Esophagus (tissue), 2 donors: Measurements from ENCODE around the gene RIPPLY2. TPM values are rescaled to one million over a fixed set of nuclear protein-coding genes. Genes with fewer than 3 reads are reported as not detected.
"Not testable (repeated sequence)": the region's sequence is repeated elsewhere in the genome, so short reads cannot be mapped to it uniquely, and the experiment has no call there.

Experiments
- H3K27ac ChIP-seq, 2 donors: one replicate each; pipeline ENCODE4 v1.5.1; 2013; ENCODE audit warnings: low read depth in 2 of 2, mild to moderate bottlenecking in 2 of 2, inconsistent platforms in 1 of 2, low read length in 1 of 2, moderate library complexity in 1 of 2
- H3K27me3 ChIP-seq, 2 donors: one replicate each; pipeline ENCODE4 v1.6.1; 2013; ENCODE audit warnings: low read length in 2 of 2, control low read depth in 1 of 2, mild to moderate bottlenecking in 1 of 2; ENCODE audit not compliant: insufficient read depth in 2 of 2, control insufficient read depth in 1 of 2
- H3K36me3 ChIP-seq, 2 donors: one replicate each; pipeline ENCODE4 v1.6.1; 2013; ENCODE audit warnings: low read length in 1 of 2; ENCODE audit not compliant: control insufficient read depth in 2 of 2, insufficient read depth in 2 of 2
- H3K4me1 ChIP-seq, 2 donors: one replicate each; pipeline ENCODE4 v1.6.1; 2013; ENCODE audit warnings: low read length in 1 of 2; ENCODE audit not compliant: control insufficient read depth in 2 of 2, insufficient read depth in 2 of 2
- H3K4me3 ChIP-seq, 2 donors: one replicate each; pipeline ENCODE4 v1.5.1; 2013; ENCODE audit warnings: low read length in 2 of 2, mild to moderate bottlenecking in 2 of 2, low read depth in 1 of 2, moderate library complexity in 1 of 2
- H3K9me3 ChIP-seq, 2 donors: one replicate each; pipeline ENCODE4 v1.6.1; 2013; ENCODE audit warnings: mild to moderate bottlenecking in 2 of 2, low read depth in 1 of 2, low read length in 1 of 2, moderate library complexity in 1 of 2; ENCODE audit not compliant: control insufficient read depth in 2 of 2, insufficient read depth in 1 of 2
- WGBS, 2 donors: extraction: QIAGEN DNeasy Blood & Tissue Kit; methylation state at CpG; one replicate each; pipeline ENCODE4 v1.1.7; 2013; 5-methylcytosine and 5-hydroxymethylcytosine counted together
- polyA plus RNA-seq, 2 donors: library from polyadenylated mRNA; stranded (reverse); fragments of 200-250 nt; gene quantifications; one replicate each; pipeline ENCODE4 v1.2.3, GENCODE V29; 2013
- donor health status: healthy with polysubstance abuse.
- donor health status: Bipolar disorder and iron deficiency.

The RIPPLY2 gene, protein sequence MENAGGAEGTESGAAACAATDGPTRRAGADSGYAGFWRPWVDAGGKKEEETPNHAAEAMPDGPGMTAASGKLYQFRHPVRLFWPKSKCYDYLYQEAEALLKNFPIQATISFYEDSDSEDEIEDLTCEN
- under 1 TPM in 1 of 2 donors, not detected in 1; 0.09 TPM for polyA plus RNA-seq

DNA sequence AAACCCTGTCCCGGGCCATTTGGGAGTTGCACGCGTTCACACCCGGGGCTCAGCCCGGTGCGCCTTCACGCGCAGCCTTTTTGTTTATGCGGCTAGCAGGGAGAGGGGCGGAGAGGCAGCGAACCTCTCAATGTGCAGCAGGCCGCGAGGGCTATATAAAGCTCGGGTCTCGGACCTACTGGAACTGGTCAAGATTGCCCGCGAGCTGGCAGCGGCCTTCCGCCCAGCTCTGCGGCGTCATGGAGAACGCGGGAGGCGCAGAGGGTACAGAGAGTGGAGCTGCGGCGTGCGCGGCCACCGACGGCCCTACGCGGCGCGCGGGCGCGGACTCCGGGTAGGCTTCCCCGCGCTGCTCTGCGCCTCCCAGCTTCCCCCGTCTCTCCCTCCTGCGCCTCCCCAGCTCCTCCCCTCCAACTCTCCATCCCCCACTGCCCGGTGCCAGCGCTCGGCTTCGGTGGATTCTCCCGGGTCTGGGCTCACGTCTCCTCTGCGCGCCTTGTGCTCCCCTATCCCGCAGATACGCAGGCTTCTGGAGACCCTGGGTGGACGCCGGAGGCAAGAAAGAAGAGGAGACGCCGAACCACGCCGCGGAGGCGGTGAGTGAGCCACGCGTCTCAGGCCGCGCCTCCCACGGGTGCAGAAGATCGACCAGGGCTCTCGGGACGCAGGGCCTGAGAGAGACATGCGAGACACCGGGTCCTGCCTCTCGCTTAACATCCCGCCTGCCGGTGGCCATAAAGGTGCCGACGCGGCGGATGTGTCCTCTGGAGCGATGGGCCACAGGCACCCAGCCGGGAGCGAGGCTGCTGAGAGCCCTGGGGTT is at the start of gene RIPPLY2:
Gene RIPPLY2 (plus strand): TSS at position 183 of the 823 bp plus-strand sequence. CDS start 57 bp downstream, at position 240.
- WGBS, 2 donors: 1 to 2% methylated on average over 79 to 81 of the region's 81 CpGs
- Histone ChIP-seq H3K27me3 (peaks cover 0 to 5% of the 10 kb centered on the region in 2 donors), H3K9me3 (no peaks in the 10 kb centered on the region), H3K36me3 (no peaks in the 10 kb centered on the region), H3K4me3 (peak within 1 kb of the TSS; percentile 42 to 51), H3K4me1 (peaks cover 6 to 13% of the 10 kb centered on the region in 2 donors), H3K27ac (no peak within 1 kb of the TSS)

DNA sequence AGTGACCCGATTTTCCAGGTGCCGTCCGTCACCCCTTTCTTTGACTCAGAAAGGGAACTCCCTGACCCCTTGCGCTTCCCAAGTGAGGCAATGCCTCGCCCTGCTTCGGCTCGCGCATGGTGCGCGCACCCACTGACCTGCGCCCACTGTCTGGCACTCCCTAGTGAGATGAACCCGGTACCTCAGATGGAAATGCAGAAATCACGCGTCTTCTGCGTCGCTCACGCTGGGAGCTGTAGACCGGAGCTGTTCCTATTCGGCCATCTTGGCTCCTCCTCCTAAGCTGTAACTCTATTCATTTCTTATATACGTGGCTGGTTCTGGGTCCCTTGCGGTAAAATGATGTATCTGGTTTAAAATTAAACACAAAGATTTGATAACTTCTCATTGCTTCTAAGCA is 49.7 kb upstream of the RIPPLY2 start:
- H3K27me3 ChIP-seq, H3K27ac ChIP-seq, H3K9me3 ChIP-seq, H3K4me3 ChIP-seq, H3K4me1 ChIP-seq, H3K36me3 ChIP-seq: not testable (repeated sequence)
- 93% methylated on average over 9 to 11 of the region's 21 CpGs for WGBS, 2 donors

DNA sequence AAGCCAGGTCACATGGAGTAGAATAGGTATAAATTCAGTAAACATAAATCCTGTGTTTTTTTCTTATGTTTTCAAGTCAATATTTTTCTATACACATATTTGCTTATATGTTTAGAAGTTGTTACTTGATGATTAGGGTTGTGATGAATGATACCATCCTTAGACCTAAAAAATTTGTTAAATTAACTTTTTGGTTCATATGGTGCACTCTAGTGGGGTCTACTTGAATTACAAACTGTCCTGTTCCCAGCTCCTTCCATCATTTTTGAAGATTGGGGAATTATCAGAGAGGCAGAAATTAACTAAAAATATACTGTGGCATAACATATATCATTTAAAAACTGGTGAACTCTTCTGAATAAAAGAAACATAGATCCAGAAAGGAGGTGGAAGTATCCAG is 48.3 kb upstream of the RIPPLY2 start:
- H3K36me3 ChIP-seq: no peaks in the 10 kb centered on the region
- no peaks in the 10 kb centered on the region for H3K4me1 ChIP-seq
- no peak overlapping the region for H3K27ac ChIP-seq
- H3K4me3 ChIP-seq: no peak overlapping the region
- no peaks in the 10 kb centered on the region for H3K9me3 ChIP-seq
- no peaks in the 10 kb centered on the region for H3K27me3 ChIP-seq

DNA sequence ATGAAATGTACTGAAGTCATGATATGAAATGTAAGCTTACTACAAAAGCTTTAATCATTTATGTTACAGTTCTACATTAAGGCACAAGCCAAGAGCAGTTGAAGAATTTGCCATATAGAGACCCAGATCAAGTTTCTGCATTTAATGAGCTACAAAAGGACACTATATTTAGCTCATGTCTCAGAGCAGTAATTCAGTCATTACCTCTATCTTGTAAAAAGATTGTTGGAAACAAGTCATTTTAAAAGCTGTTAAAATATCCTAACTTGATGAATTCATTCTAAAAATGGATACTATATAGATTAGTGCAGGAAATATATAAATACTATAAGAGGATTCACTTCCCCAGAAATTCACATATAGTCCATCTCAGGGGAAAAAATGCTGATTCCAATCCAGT is 45.2 kb upstream of the RIPPLY2 start:
- Histone ChIP-seq H3K36me3 (no peaks in the 10 kb centered on the region), H3K9me3 (no peaks in the 10 kb centered on the region), H3K4me3 (no peak overlapping the region), H3K4me1 (no peaks in the 10 kb centered on the region), H3K27me3 (no peaks in the 10 kb centered on the region), H3K27ac (no peak overlapping the region)

DNA sequence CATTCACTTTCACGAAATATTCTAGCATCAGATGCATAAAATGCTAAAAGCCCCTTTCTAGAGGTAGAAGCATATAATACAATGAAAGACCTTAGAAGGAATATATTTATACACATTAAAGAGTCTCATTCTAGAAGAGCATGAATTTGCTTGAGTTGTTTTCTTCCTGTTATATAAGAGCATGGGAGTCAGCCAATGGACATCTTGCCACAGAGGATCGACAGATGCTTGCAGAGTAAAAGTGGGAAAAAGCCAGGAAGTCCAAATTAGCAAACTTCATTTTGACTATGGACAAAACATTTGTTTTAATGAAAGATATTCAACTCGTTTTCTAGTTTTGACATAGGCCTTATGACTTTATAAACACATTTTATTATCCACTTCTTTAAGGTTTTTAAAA is 44.2 kb upstream of the RIPPLY2 start:
- no peaks in the 10 kb centered on the region for H3K4me1 ChIP-seq
- whole genome bisulfite sequencing, 2 donors: 51 to 54% methylated on average over 3 of the region's 3 CpGs
- H3K9me3 ChIP-seq: no peaks in the 10 kb centered on the region
- H3K4me3 ChIP-seq: no peak overlapping the region
- H3K27me3 ChIP-seq: no peaks in the 10 kb centered on the region
- no peak overlapping the region for H3K27ac ChIP-seq
- no peaks in the 10 kb centered on the region for H3K36me3 ChIP-seq

DNA sequence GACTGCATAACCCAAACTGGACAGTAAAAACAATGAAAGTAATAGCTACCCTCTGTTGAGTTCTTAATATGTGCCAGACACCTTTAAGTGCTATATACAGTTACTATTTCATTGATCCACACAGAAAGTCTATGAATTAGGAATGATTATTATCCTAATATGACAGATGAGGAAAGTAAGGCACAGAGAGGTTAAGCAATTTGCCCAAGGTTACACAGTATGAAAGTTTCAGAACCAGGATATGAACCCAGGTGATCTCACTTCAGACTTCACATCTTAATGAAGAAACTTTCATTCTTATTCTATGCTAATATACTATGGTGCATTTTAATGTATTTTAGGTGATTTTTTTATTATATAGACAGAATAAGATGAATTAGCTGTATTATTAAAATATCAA is 40.6 kb upstream of the RIPPLY2 start:
- Histone ChIP-seq H3K9me3 (no peaks in the 10 kb centered on the region), H3K27ac (no peak overlapping the region), H3K27me3 (no peaks in the 10 kb centered on the region), H3K36me3 (no peaks in the 10 kb centered on the region), H3K4me3 (no peak overlapping the region), H3K4me1 (no peaks in the 10 kb centered on the region)

DNA sequence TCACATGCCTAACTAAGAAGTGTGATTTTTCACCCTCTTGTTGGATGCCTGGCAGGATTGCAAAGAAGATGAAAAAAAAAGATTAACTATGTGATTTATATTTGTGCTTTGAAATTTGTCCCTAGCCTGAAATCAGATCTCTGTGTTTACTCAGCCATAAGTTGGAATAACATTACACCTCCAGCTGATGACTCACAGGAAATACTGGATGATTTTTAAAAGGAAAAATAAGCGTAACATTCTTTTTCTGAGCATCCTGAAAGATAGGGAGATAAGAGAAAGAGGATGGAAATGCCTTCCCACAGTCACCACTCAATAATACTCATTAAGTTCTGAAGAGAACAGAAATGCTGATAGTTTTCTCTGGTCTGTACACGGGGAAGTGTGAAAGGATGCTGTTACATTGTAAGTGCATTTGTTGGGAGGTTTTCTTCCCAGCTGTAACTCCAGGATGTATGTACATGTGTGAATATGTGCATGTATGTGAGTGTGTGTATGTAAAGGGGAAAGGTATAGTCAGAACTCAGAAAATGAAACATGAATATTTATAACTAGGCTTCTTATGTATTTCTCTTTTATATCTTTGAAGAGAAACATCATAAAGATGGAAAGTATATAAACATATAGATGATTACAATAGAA is 37.4 kb upstream of the RIPPLY2 start:
- Histone ChIP-seq H3K4me3 (no peak overlapping the region), H3K27ac (no peak overlapping the region), H3K36me3 (no peaks in the 10 kb centered on the region), H3K27me3 (no peaks in the 10 kb centered on the region), H3K4me1 (no peaks in the 10 kb centered on the region), H3K9me3 (no peaks in the 10 kb centered on the region)
- 16 to 23% methylated on average over 2 of the region's 2 CpGs for WGBS, 2 donors

DNA sequence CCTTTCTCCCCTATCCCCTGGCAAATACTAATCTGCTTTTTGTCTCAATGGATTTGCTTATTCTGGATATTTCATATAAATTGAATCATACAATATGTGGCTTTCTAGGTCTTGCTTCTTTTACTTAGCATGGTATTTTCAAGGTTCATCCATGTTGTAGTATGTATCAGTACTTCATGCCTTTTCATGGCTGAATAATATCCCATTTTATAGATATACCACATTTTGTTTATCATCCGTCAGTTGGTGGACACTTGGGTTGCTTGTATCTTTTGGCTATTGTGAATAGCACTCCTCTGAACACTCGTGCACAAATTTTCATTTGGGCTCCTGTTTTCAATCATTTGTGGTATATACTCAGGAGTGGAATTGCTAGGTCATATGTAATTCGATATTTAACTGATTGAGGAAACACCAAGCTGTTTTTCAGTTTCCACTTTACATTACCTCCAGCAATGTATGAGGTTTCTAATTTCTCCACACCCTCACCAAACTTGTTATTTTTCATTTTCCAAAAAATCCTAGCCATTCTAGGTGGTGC is 30.5 kb upstream of the RIPPLY2 start:
- no peaks in the 10 kb centered on the region for H3K4me1 ChIP-seq
- no peaks in the 10 kb centered on the region for H3K9me3 ChIP-seq
- no peaks in the 10 kb centered on the region for H3K27me3 ChIP-seq
- WGBS, 2 donors: 71 to 81% methylated on average over 3 of the region's 3 CpGs
- H3K36me3 ChIP-seq: no peaks in the 10 kb centered on the region
- no peak overlapping the region for H3K27ac ChIP-seq
- no peak overlapping the region for H3K4me3 ChIP-seq

DNA sequence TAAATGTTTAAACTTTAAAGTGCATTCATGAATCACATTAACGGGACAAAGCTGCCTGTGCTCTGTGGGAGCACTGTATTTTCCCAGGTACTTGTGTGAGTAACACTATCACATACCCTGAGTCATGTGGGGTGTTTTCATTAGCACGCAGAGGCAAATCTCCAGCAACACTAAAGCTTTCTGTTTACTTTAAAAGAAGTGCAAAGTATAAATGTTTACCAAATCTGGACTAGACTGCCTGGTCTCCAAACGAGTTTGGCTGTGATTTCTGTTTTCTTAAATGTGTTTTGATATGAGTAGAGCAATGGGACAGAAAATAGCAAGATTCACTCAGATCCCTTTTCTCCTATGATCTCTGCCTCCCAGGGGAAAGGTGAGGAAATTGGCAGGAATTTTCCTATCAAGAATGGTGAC is 28.8 kb upstream of the RIPPLY2 start:
- Histone ChIP-seq H3K4me1 (no peaks in the 10 kb centered on the region), H3K27me3 (no peaks in the 10 kb centered on the region), H3K9me3 (peaks cover 0 to 2% of the 10 kb centered on the region in 2 donors), H3K27ac (no peak overlapping the region), H3K36me3 (no peaks in the 10 kb centered on the region), H3K4me3 (no peak overlapping the region)
- 10 to 11% methylated on average over 3 of the region's 3 CpGs for WGBS, 2 donors
